Ammon's horn (tissue), 1 donor: ENCODE results near the gene SLC13A3.

ENCODE experiments used
- DNase-seq: peaks from one replicate; pipeline ENCODE4 v3.0.0-alpha.2; 2016; ENCODE audit warnings: low spot score

Gene SLC13A3

GRCh38 chr20:46604551-46605133, 46.6 kb downstream of the SLC13A3 start:
- DNase-seq = no peak

- DNase-seq = no peak
Measured at GRCh38 chr20:46602429-46602828, 48.8 kb downstream of the SLC13A3 start.

DNA sequence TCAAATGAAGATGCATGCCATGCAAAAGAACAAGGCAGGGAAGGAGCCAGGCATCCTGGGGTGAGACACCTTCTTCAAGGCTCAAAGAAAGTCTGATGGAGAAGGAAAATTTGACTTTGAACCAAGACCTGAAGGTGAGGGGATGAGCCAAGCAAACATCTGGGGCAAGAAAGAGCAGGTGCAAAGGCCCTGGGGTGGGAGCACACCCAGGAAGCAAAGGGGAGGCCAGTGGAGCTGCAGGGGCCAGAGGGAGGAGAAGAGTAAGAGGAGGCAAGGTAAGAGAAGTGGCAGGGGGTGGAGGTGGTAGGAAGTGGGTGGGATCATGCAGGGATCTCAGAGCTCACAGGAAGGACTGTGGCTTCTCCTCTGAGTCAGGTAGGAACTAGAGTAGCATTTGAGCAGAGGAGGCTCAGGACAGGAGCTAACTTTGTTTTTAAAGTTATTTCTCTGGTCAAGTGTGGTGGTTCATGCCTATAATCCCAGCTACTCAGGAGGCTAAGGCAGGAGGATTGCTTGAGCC, 49.6 kb downstream of the SLC13A3 start:
- DNase-seq = no peak

DNA sequence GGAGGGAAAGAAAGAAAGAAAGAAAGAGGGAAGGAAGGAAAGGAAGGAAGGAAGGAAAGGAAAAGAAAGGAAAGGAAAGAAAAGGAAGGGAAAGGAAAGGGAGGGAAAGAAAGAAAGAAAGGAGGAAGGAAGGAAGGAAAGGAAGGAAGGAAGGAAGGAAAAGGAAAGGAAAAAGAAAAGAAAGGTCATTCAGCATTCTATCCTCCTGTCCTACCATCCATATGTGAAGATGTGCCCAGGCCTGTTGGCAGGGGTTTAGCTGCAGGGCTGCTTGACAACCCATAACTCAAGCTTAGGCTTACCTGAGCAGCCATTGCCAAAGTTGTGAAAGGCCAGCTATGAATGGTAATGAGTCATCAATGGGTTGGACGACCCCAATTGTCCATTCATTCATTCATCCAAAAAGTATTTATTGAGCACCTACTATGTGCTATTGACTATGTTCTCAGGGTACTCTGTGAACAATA, 50.9 kb downstream of the SLC13A3 start:
- no peak for DNase-seq

GRCh38 chr20:46599227-46599987, 51.9 kb downstream of the SLC13A3 start:
- no peak for DNase-seq

- no peak for DNase-seq
Measured at GRCh38 chr20:46595933-46596332, 55.3 kb downstream of the SLC13A3 start.

DNA sequence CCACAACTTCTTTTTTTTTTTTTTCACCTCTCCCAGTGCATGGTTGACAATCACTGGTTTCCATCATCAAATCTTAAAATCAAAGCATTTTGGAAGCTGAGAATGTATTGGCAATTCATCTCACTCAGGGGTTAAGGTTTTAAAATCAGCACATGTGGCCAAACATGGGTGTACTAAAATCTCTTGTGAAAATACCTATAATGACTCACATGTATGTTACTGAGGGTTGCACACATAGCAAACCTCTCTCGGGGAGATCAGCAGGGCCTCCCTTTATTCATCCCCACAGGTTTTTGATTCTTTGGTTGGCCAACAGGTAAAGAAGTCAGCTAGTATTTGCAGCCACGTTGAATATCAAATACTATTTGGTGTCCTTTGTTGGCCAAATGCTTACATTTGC, 56.5 kb downstream of the SLC13A3 start:
- DNase-seq = no peak

DNA sequence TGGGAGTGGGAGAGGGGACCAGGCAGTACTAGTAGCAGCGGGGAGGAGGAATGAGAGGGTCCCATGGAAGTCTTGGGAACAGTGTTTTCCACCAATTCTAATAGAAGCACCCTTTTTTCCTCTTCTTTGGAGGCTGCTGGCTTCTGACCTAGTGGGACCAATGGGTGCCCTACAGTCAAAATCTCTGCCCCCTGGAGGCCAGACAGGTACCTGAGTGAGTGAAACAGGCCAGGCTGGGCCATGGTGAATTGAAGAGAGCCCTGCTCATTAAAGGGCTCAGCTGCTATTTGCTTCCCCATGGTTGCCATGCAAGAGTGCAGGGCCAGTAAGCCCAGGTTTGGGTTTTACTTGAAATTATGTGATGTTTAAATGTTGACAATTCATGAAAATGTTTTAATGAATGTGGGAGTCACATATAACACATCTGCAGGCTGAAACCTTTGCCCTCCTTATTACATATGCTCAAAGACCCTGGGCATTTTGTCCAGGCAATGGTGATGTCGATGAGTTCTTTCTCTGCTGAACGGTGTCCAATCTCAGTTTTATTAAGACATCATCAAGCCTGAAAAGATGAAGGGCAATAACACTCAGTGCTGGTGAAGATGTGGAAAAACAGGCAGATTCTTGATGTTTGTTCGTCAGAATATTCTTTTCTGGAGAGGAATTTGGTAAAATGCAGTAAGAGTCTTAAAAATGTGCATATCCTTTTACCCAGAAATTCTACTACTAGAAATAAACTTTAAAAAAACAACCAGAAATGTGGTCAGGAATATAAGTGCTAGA, 58.5 kb downstream of the SLC13A3 start:
- DNase-seq = no peak

- DNase-seq = no peak
Measured at GRCh38 chr20:46590443-46590842, 60.8 kb downstream of the SLC13A3 start.

- no peak for DNase-seq
Measured at GRCh38 chr20:46588532-46589511, 62.4 kb downstream of the SLC13A3 start.

- no peak for DNase-seq
Measured at GRCh38 chr20:46587986-46588385, 63.3 kb downstream of the SLC13A3 start.

GRCh38 chr20:46586724-46587123, 64.5 kb downstream of the SLC13A3 start:
- no peak for DNase-seq

DNA sequence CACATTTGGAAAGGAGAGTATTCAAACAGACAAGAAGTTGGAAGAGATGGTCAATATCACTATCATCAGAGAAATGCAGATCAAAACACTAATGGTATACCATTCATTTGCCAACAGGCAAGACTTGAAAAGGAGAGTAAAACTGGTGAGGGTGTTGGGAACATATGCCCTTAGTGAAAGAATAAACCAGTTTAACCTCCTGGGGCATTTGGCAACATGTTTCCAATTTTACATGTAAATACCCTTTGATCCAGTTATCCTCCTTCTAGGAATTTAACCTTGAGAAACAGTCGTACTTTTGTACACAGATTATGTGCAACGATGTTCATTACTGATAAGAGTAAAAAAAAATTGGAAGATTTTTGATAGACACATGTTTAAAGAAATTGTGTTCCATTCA, 66.8 kb downstream of the SLC13A3 start:
- DNase-seq = no peak

GRCh38 chr20:46583411-46584214, 67.6 kb downstream of the SLC13A3 start:
- DNase-seq = peak; percentile 58

DNA sequence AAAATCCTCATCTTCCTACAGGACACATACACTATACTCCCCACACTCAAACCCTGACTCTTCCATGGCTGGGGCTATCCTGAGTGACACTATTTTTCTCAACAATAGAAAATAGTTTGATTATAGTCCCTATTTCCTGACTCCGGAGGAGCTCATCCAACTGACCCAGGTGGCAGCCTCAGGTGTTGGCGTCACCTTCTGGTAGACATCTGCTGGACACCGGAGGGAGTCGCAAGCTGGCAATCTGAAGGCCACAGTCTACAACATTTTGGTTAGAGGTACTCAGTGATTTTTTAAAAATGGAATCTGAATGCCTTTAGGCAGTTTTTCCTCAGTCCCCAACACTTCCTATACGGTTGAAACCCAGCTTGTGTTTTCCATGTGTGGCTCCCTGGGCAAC, 68.6 kb downstream of the SLC13A3 start:
- no peak for DNase-seq

GRCh38 chr20:46581391-46581790, 69.9 kb downstream of the SLC13A3 start:
- DNase-seq = no peak

- no peak for DNase-seq
Measured at GRCh38 chr20:46580613-46581205, 70.5 kb downstream of the SLC13A3 start.

DNA sequence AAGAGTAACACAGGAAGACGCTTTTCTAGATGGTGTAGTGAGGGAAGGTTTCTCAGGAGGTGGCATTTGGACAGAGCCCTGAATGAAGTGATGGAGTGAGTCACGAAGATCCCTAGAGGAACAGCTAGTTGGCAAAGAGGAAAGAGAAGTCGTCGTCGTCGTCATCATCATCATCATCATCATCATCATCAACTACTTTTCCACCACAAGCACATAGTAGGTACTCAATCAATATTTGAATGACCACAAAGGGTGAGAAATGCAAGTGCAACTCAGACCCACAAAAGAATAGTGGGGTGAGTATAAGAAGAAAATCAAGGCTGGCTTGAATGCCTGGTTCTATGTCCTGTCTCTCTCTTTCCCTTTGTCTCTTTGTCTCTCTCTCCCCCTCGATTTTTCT, 72.5 kb downstream of the SLC13A3 start:
- DNase-seq = no peak

GRCh38 chr20:46576774-46577395, 74.4 kb downstream of the SLC13A3 start:
- no peak for DNase-seq
